GM19397 (cell line): ENCODE data around the gene COL6A2.

ENCODE experiments used
- ATAC-seq: cut with Tn5 transposase; IDR thresholded peaks from one replicate; pipeline ENCODE4 v1.9.1; 2021; ENCODE audit warnings: mild to moderate bottlenecking, moderate library complexity; ENCODE audit not compliant: unreplicated experiment

The COL6A2 gene

GRCh38 chr21:46151989-46152926, 54.3 kb downstream of the COL6A2 start:
- no peak for ATAC-seq

DNA sequence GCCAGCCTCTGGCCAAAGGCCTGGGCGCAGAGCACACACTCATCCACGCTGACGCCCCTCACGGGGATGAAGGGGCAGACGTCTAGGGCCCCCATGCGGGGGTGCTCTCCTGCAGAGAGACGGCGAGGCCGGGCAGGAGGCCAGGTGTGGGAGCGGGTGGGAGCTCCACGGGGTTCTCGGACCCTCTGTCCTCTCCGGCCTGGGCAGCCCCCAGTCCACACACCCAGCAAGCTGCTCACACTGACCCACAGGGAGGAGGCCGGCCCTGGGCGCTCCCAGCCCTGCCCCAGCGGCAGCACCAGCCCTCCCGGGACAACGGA, 55.0 kb downstream of the COL6A2 start:
- ATAC-seq: no peak

DNA sequence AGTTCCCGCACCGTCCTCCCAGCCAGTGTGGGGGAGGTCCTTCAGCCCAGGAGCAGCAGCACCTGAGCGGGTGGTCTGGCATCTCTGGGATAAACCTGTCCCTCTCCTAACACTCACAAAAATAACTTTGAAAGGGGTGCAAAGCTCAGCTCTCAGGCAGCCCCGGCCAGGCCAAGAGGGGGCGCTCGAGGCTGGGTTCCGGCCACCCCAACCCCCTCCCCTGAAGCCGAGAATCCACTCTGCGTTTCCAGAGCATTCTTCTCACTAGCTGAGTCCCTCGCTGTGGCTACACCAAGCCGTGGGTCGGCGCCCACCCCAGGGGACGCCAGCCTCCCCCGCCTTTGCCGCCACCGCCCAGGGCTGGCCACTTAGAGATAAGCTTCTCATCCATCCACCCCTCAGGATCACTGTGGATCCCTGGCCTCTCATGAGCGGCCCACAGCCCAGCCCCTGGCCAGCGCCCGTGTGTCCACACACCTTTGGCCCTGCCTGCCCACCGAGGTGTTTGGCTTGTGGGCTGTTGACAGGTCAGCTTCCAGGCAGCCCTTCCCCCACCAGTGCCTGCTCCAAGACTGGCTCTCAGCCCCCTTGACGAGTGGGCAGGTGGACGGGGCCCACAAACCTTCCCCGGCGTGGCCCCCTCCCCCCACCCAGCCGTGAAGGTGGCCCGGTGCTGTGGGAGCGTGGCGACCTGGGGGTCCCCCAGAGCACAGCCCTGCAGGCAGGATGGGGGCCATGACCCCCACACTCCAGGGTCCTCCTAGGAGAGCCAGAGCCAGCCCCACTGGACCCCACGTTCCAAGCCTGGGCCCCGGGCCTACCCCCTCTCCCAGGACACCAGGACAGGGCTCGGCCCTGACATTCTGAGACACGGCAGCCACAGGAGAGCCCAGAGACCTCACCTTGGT, 55.6 kb downstream of the COL6A2 start:
- ATAC-seq: no peak

DNA sequence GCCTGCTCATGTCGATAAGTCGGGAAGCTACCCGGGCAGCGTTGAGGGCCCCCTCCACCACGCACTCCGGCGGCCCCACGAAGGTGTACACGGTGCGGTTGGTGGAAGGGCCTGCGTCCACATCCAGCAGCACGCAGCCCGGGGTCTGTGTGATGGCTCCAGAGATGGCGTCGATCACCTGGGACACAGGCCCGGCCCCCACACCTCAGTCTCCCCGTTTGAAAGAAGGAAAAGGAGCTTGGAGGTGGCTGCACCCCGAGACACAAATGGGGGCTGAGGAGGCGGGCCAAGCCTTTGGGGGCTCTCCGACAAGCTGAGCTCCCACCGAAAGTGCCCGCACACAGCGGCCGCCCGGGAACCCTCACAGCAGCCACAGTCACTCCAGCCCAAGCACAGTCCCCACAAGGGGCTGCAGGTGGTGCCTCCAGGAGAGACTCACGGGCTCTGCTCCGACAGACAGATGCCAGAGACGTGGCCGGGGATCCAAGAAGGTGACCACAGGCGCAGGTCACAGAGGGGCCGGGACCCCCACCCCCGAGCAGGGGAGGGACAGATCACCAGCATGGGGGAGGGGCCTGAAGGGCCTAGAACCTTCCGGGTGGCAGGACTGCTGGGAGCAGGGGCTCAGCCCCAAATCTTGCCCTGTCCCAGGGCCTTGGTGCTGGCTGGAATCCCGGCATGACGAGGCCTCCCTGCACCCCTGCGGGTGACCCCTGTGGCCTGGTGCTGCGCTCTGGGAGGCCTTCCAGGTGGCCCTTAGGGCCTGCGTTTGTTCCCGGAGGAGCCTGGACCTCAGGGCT, 56.4 kb downstream of the COL6A2 start:
- ATAC-seq: no peak

DNA sequence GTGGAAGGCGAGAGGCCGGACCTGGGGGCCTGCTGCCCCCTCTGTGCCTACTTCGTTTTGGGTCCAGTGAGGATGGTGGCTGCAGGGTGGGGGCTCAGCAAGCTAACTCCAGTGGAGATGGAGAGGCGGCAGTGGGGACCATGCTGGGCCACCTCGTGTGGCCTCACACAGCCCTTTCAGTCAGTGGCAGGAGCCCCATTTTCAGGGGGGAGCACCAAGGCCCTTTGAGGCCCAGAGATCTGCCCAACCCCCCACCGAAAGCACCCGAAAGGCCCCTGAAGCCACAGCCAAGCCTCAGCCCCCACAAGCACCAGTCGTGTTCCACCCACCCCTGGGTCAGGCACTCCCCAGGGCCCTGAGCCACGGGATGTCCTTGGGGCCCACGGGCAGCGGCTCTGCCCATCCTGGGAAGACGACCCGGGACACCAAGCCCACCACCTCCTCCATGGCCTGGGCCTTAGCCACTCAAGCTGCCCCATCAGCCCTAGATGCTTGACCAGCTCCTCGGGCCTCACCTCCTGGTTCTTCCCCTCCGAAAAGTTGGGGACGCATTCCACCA, 57.1 kb downstream of the COL6A2 start:
- no peak for ATAC-seq

DNA sequence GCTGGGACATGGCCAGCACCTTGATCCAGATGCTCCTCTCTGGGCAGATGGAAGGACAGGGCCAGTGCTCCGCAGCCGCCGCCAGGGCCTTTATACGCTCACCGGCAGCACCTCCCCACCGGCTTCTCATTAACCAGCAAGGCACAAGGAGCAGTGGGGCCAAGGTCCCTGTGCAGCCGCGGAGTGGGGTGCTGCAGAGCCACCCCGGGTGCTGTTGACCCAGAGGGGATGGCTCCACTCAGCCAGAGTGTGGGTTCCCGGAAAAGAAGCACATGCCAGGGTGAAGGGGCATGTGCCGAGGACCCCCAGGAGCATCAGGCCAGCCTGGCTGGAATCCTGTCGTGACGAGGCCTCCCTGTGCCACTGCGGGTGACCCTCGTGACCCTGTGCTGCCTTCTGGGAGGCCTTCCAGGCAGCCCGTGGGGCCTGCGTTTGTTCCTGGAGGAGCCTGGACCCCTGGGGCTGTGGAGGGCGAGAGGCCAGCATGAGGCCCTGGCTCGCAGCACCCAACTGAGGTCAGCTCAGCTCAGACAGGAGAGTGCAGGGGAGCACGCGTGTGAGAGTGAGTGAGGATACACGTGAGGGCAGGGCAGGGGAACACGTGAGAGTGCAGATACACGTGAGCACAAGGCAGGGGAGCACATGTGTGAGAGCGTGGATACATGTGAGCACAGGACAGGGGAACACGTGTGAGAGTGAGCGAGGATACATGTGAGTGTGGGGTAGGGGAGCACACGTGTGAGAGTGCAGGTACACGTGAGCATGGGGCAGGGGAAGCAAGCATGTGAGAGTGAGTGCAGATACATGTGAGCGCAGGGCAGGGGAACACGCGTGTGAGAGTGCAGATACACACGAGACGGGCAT, 57.8 kb downstream of the COL6A2 start, which contains the start of gene FTCD:
Gene FTCD, minus strand, starts transcription at position 66 of the 864 bp plus-strand sequence. Its CDS starts 56 bp downstream, at position 10.
- ATAC-seq: no peak

- no peak for ATAC-seq
These were observed 58.4 kb downstream of the COL6A2 start for GRCh38 chr21:46156378-46156645.

DNA sequence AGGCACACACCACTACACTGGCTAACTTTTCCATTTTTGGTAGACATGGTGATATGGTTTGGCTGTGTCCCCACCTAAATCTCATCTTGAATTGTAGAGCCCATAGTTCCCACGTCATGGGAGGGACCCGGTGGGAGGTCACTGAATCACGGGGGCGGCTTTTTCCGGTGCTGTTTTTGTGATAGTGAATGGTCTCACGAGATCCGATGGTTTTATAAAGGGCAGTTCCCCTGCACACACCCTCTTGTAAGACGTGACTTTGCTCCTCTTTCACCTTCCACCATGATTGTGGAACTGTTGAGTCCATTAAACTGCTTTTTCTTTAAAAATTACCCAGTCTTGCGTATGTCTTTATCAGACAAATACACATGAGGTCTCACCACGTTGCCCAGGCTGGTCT, 58.8 kb downstream of the COL6A2 start:
- no peak for ATAC-seq

- ATAC-seq: no peak
These were observed 59.6 kb downstream of the COL6A2 start for GRCh38 chr21:46157396-46157986.

DNA sequence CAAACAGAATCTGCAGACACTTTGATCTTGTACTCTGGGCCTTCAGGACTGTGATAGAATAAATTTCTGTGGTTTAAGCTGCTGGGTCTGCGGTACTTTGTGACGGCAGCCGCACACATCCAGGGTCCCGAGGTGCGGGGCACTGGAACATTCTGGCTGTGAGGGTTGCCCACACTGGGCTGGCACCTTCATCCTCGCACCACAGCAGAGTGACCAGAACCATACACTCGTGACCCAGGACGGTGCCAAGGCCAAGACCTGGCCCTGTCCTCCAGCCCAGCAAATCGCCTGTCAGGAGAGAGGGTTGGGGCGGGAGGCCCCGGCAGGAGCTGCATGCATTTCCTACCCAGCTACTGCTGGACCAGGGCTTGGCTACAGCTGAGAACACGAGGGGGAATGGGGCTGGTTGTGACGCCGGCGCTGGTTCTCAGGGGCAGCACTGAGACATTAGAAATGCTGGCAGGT, 60.1 kb downstream of the COL6A2 start:
- ATAC-seq: no peak

DNA sequence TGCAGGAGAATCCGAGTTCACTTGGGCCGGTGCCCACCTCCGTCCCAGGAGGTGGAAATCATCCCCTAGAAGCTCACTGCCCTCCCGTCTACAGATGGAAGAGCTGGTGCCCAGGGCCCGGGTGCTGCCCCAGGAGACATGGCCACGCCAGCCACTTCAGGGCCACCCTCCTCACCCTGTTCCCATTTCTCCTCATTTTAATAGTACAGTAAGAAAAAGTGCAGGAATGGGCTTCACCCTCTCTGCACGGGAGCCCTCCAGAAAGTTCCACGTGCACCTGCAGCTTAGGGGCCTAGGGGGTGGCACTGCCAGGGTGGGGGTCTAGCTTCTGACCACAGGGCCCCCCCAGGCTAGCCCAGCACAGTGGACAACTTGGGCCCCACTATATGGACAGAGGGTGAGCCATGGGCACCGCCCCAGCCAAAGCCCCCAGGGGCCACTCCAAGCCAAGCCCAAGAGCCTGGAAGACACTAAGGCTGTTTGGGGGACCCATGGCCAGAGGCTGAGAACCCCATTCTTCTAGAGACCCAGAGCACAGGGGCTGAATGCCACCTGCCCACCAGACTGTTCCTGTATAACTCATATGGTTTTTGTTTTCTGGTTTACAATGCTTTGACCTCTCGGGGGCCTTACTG, 60.9 kb downstream of the COL6A2 start:
- ATAC-seq: no peak

GRCh38 chr21:46159390-46159789, 61.5 kb downstream of the COL6A2 start:
- no peak for ATAC-seq

GRCh38 chr21:46159841-46160656, 62.1 kb downstream of the COL6A2 start:
- no peak for ATAC-seq

GRCh38 chr21:46160657-46160906, 62.7 kb downstream of the COL6A2 start:
- ATAC-seq: no peak

DNA sequence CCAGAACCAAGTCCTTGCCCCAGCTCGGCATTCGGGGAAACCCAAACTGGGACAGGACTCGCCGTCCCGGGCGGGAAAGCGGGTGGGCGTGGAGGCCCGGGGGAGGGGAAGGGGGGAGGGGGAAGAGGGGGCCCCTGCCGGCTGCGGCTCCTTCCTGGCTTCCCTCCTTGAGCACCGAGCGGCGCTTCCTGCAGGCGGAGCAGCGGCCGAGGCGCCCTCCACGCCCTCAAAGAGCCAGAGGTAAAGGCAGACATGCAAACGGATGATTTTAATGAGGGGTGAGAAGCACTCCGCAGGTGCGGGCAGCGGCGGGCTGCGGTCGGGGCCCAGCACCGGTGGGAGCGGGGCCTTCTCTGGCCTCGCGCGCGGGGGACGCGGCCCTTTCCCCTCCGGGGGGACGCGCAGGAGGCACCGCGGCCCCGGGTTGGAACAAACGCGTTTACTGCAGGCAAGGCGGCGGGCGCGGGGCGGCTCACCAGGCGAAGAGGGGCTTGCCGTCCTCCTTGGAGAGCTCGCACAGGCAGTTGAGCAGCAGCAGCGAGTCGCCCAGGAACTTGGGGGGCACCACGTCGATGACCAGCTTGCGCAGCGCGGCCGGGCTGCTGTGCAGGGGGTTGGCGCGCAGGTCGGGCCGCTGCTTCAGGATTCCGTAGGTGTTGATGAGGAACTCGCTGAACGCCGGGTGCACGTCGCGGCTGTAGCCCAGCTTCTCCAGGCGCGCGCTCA, 63.2 kb downstream of the COL6A2 start:
- no peak for ATAC-seq

GRCh38 chr21:46161633-46162592, 64.0 kb downstream of the COL6A2 start:
- ATAC-seq: no peak

DNA sequence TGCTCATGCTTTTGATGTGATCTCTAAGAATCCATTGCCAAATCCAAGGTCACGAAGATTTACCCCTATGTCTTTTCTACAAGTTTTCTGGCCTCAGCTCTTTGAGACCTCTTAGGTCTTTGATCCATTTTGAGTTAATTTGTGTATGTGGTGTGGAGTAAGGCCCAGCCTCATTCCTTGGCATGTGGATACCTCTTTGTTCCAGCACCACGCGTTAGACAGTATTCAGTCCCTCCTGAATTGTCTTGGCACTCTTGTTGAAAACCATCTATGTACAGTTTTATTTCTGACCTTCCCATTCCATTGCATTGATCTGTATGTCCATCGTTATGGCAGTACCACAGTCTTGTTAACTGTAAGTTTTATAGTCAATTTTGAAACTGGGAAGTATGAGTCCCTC, 65.5 kb downstream of the COL6A2 start:
- ATAC-seq: no peak
